Measurements from ENCODE around the gene BDKRB2. TPM values are rescaled to one million over a fixed set of nuclear protein-coding genes. Genes with fewer than 3 reads are reported as not detected.

The BDKRB2 gene
- total RNA-seq, 1 experiment from 2014 or later = 0.49 TPM

GRCh38 chr14:96233661-96234060 is 29.0 kb downstream of the BDKRB2 start:
- intact Hi-C loops (cut with micrococcal nuclease) = no loop called here
- ChIA-PET POLR2A (no interaction called here), CTCF (no interaction called here), RAD21 (ENCODE audit: low non-redundant PET in 1 of 2, low total read pairs in 2 of 2, uncharacterized antibody in 2 of 2, unreplicated experiment in 2 of 2) (no interaction called here)
- Histone ChIP-seq H4K20me1 (ENCODE audit: insufficient read depth) (no peaks in the 10 kb centered on the region), H3K9ac (ENCODE audit: low read length) (no peak overlapping the region), H3K9me3 (ENCODE audit: control insufficient read depth in 1 of 2, insufficient read depth in 1 of 2, low read depth in 1 of 2, low read length in 2 of 2) (no peaks in the 10 kb centered on the region), H3K27ac (ENCODE audit: low read depth, low read length) (no peak overlapping the region), H3K4me1 (ENCODE audit: control insufficient read depth in 1 of 2, insufficient read depth in 2 of 2, low read length in 2 of 2) (no peaks in the 10 kb centered on the region), H2AFZ (ENCODE audit: low read depth, low read length, poor library complexity, severe bottlenecking) (no peak overlapping the region), H3K79me2 (ENCODE audit: insufficient read depth, low read length) (no peaks in the 10 kb centered on the region), H3K9me2 (ENCODE audit: insufficient read depth) (no peaks in the 10 kb centered on the region), H3K4me3 (replicated peaks in 1 of 2; ENCODE audit: low read depth in 1 of 2, low read length in 2 of 2) (no peak overlapping the region), H3K36me3 (ENCODE audit: control insufficient read depth in 1 of 2, insufficient read depth in 2 of 2, low read length in 2 of 2) (no peaks in the 10 kb centered on the region), H3K4me2 (ENCODE audit: low read length) (no peak overlapping the region), H3K27me3 (ENCODE audit: insufficient read depth, low read length) (no peaks in the 10 kb centered on the region; the same call in 1 of the 2 replicates)
- BruUV-seq (replicated peaks) = no TSS peak
- no peak for DNase-seq (ENCODE audit: low read depth, low spot score)
- ATAC-seq = no peak
- TF ChIP-seq EGR1 (IDR thresholded peaks at IDR 0.05; ENCODE audit: low read depth) = no peak
- no peak for TF ChIP-seq ZNF274 (IDR thresholded peaks at IDR 0.05; ENCODE audit: low read depth, low read length)
- no peak for TF ChIP-seq CBX3 (IDR thresholded peaks at IDR 0.05; ENCODE audit: low read depth)
- no peak for TF ChIP-seq EZH2phosphoT487 (IDR thresholded peaks at IDR 0.05; ENCODE audit: borderline replicate concordance)
- TF ChIP-seq, protein P1, sequence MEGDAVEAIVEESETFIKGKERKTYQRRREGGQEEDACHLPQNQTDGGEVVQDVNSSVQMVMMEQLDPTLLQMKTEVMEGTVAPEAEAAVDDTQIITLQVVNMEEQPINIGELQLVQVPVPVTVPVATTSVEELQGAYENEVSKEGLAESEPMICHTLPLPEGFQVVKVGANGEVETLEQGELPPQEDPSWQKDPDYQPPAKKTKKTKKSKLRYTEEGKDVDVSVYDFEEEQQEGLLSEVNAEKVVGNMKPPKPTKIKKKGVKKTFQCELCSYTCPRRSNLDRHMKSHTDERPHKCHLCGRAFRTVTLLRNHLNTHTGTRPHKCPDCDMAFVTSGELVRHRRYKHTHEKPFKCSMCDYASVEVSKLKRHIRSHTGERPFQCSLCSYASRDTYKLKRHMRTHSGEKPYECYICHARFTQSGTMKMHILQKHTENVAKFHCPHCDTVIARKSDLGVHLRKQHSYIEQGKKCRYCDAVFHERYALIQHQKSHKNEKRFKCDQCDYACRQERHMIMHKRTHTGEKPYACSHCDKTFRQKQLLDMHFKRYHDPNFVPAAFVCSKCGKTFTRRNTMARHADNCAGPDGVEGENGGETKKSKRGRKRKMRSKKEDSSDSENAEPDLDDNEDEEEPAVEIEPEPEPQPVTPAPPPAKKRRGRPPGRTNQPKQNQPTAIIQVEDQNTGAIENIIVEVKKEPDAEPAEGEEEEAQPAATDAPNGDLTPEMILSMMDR (IDR thresholded peaks at IDR 0.05 in 2 of 3, conservative IDR thresholded peaks at IDR 0.05 in 1 of 3; ENCODE audit: borderline replicate concordance in 1 of 3, insufficient read depth in 1 of 3, low read depth in 2 of 3, low read length in 2 of 3) = no peak
- TF ChIP-seq, protein P2, sequence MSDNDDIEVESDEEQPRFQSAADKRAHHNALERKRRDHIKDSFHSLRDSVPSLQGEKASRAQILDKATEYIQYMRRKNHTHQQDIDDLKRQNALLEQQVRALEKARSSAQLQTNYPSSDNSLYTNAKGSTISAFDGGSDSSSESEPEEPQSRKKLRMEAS (IDR thresholded peaks at IDR 0.05) = no peak
- TF ChIP-seq ELF1 (IDR thresholded peaks at IDR 0.05; ENCODE audit: borderline replicate concordance, low read depth) = no peak
- no peak for TF ChIP-seq JUND (IDR thresholded peaks at IDR 0.05)
- TF ChIP-seq EZH2 (IDR thresholded peaks at IDR 0.05) = no peak
- no peak for TF ChIP-seq ATF3 (IDR thresholded peaks at IDR 0.05)
- no peak for TF ChIP-seq SRF (IDR thresholded peaks at IDR 0.05; ENCODE audit: low read depth)
- no peak for TF ChIP-seq SP1 (IDR thresholded peaks at IDR 0.05; ENCODE audit: low read depth)
- no peak for TF ChIP-seq CEBPB (IDR thresholded peaks at IDR 0.05; ENCODE audit: low read depth)
- no peak for TF ChIP-seq POLR2A (IDR thresholded peaks at IDR 0.05; ENCODE audit: borderline replicate concordance, extremely low read depth, insufficient read depth, insufficient read length)
- TF ChIP-seq YY1 (IDR thresholded peaks at IDR 0.05; ENCODE audit: extremely low read depth, insufficient replicate concordance, low read depth, low read length) = no peak
- no peak for TF ChIP-seq POLR2AphosphoS5 (IDR thresholded peaks at IDR 0.05; ENCODE audit: low read depth, low read length)
- no peak for TF ChIP-seq RAD21 (IDR thresholded peaks at IDR 0.05; ENCODE audit: low read depth)
- no peak for TF ChIP-seq SIN3A (IDR thresholded peaks at IDR 0.05; ENCODE audit: low read depth)
- TF ChIP-seq ZFX (IDR thresholded peaks at IDR 0.05) = no peak
- TF ChIP-seq ZBTB33 (IDR thresholded peaks at IDR 0.05; ENCODE audit: extremely low read depth, insufficient replicate concordance, low read length) = no peak

Data from HCT116 (cell line).